ENCODE data around the gene KDM7A. TPM values are rescaled to one million over a fixed set of nuclear protein-coding genes. Genes with fewer than 3 reads are reported as not detected.

KDM7A gene
- total and polyA plus RNA-seq, 9 of the 15 experiments (the other 6 are each of a cell fraction or from before 2014, with no cell fraction given), result 0.90 to 8.4 (median 7.0) TPM

DNA sequence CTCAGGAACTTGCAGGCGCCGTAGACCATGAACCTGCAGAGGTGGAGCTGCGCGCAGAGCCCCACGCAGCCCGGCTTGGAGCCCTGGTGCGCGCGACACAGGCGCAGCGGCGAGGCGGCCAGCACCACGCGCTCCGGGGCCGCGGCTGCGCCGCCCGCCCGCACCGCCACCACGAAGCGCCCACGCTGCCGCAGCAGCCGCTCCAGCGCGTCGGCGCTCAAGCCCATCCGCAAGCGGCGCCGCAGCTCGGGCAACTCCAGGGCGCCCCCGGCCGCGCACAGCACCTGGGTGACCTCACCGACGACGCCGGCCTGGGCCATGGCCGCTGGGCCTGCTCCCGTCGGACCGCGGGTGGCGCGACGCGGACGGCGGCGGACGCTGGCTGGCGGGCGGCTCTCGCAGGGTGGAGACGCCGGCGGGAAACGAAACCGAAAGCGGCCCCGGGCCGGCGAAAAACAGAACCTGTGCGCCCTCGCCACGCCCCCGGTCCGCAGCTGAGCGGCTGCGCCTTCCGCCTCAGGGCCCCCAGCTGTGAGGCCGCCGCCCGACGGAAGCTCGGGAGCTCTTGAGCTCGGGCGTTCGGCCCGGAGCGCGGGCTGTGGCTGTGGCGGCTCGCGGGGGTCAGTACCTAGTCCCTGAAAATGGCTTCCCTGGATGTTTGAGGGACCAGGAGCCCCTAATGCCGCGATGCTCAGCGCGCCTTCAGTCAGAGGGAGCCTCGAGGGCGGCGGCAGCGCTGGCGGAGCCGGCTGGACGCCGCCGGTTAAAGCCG lies 114.1 kb downstream of the KDM7A start, which contains the start of gene PARP12 (continued):
- TF ChIP-seq NFRKB (IDR thresholded peaks at IDR 0.05; ENCODE audit: low read depth), result no peak
- TF ChIP-seq MYC (IDR thresholded peaks at IDR 0.05; ENCODE audit: low read depth, low read length), result peak; percentile 65; the same call in 1 of the 2 replicates
- no peak for TF ChIP-seq MYC (CRISPR knock-in tag; IDR thresholded peaks at IDR 0.05; ENCODE audit: borderline replicate concordance, low read depth)
- no peak for TF ChIP-seq ZNF134 (CRISPR knock-in tag; conservative IDR thresholded peaks at IDR 0.05)
- no peak for TF ChIP-seq MYBL2 (IDR thresholded peaks at IDR 0.05; ENCODE audit: low read depth)
- TF ChIP-seq MYBL2 (CRISPR knock-in tag; IDR thresholded peaks at IDR 0.05; ENCODE audit: borderline replicate concordance), result no peak
- TF ChIP-seq, protein P1, sequence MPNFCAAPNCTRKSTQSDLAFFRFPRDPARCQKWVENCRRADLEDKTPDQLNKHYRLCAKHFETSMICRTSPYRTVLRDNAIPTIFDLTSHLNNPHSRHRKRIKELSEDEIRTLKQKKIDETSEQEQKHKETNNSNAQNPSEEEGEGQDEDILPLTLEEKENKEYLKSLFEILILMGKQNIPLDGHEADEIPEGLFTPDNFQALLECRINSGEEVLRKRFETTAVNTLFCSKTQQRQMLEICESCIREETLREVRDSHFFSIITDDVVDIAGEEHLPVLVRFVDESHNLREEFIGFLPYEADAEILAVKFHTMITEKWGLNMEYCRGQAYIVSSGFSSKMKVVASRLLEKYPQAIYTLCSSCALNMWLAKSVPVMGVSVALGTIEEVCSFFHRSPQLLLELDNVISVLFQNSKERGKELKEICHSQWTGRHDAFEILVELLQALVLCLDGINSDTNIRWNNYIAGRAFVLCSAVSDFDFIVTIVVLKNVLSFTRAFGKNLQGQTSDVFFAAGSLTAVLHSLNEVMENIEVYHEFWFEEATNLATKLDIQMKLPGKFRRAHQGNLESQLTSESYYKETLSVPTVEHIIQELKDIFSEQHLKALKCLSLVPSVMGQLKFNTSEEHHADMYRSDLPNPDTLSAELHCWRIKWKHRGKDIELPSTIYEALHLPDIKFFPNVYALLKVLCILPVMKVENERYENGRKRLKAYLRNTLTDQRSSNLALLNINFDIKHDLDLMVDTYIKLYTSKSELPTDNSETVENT (CRISPR knock-in tag; IDR thresholded peaks at IDR 0.05), result peak; percentile 81; the same call in 1 of the 2 replicates
- TF ChIP-seq, protein P2, sequence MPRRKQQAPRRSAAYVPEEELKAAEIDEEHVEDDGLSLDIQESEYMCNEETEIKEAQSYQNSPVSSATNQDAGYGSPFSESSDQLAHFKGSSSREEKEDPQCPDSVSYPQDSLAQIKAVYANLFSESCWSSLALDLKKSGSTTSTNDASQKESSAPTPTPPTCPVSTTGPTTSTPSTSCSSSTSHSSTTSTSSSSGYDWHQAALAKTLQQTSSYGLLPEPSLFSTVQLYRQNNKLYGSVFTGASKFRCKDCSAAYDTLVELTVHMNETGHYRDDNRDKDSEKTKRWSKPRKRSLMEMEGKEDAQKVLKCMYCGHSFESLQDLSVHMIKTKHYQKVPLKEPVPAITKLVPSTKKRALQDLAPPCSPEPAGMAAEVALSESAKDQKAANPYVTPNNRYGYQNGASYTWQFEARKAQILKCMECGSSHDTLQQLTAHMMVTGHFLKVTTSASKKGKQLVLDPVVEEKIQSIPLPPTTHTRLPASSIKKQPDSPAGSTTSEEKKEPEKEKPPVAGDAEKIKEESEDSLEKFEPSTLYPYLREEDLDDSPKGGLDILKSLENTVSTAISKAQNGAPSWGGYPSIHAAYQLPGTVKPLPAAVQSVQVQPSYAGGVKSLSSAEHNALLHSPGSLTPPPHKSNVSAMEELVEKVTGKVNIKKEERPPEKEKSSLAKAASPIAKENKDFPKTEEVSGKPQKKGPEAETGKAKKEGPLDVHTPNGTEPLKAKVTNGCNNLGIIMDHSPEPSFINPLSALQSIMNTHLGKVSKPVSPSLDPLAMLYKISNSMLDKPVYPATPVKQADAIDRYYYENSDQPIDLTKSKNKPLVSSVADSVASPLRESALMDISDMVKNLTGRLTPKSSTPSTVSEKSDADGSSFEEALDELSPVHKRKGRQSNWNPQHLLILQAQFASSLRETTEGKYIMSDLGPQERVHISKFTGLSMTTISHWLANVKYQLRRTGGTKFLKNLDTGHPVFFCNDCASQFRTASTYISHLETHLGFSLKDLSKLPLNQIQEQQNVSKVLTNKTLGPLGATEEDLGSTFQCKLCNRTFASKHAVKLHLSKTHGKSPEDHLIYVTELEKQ (CRISPR knock-in tag; IDR thresholded peaks at IDR 0.05), result no peak
- TF ChIP-seq, protein P3, sequence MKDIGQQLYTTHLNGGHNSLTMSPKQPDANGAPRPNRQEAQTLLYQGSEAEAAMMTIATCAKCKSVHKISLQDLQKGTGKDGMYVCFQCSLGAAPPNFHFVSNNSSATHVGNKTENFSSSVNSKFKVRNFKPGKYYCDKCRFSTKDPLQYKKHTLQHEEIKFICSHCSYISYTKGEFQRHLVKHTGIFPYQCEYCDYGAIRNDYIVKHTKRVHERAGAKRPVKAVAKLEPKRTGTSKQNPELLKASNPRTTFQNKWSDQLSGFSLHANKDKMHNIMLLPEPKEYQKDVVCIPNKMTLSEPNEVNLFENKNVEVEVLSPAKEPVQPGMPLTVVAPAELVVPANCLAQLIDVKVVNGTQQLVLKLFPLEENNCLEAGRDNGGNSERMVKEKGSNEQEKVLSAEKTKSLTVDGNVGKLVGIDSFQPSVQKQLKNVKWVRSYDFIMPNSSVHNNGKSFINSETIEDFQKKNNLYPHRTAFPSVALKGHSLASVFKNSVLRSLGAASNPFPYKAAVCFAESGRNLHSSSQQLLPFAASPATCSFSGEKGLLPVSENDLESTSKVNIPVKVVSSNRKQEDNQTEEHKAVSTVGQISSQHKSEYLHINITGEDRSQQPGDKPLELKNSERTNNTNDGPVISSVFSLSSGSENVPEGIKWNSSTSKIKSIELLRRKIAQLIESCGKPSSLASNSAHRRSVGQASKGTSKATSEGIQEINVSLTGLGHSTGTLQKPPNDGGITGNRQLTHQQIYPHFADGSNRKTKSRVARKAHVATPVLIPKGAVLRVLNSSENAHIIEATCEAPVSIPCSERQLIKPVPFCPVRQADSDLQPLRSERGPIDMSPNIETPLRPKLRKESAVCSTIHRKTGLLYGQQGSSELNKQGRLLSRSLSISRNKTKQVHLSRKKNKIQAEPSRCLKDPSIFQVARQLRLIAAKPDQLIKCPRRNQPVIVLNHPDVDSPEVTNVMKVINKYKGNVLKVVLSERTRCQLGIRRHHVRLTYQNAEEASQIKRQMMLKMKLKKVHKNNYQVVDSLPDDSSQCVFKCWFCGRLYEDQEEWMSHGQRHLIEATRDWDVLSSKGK (CRISPR knock-in tag; IDR thresholded peaks at IDR 0.05), result no peak
- TF ChIP-seq NR2C2 (CRISPR knock-in tag; IDR thresholded peaks at IDR 0.05), result peak; percentile 79; the same call in 1 of the 2 replicates
- TF ChIP-seq NR2C2 (tag; IDR thresholded peaks at IDR 0.05), result peak; percentile 55
- TF ChIP-seq CAMTA2 (CRISPR knock-in tag; conservative IDR thresholded peaks at IDR 0.05), result no peak
- TF ChIP-seq, protein P4, sequence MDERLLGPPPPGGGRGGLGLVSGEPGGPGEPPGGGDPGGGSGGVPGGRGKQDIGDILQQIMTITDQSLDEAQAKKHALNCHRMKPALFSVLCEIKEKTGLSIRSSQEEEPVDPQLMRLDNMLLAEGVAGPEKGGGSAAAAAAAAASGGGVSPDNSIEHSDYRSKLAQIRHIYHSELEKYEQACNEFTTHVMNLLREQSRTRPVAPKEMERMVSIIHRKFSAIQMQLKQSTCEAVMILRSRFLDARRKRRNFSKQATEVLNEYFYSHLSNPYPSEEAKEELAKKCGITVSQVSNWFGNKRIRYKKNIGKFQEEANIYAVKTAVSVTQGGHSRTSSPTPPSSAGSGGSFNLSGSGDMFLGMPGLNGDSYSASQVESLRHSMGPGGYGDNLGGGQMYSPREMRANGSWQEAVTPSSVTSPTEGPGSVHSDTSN (CRISPR knock-in tag; IDR thresholded peaks at IDR 0.05; ENCODE audit: low read depth), result no peak
- TF ChIP-seq, protein P4 (tag; conservative IDR thresholded peaks at IDR 0.05; ENCODE audit: low read depth), result no peak
- TF ChIP-seq KDM2B (CRISPR knock-in tag; IDR thresholded peaks at IDR 0.05), result peak; percentile 44
- no peak for TF ChIP-seq ZNF785 (CRISPR knock-in tag; IDR thresholded peaks at IDR 0.05)

Data from K562 (cell line).